Mesenchymal stem cell (in vitro differentiated cells and primary cell): ENCODE data around the gene KRT12.

Experiments
- DNase-seq: peaks from one replicate; pipeline ENCODE4 v3.0.0-alpha.2; 2013
- H2AFZ ChIP-seq: one replicate; pipeline ENCODE4 v1.6.1; 2013; ENCODE audit warnings: low read depth, mild to moderate bottlenecking, control low read depth, inconsistent platforms, low read length, moderate library complexity
- H2AK5ac ChIP-seq: 2 replicates; pipeline ENCODE4 v1.6.1; 2013; ENCODE audit warnings: low read length, moderate library complexity, mild to moderate bottlenecking, inconsistent platforms; ENCODE audit not compliant: severe bottlenecking
- H2BK120ac ChIP-seq: one replicate; pipeline ENCODE4 v1.6.1; 2013; ENCODE audit warnings: low read depth, mild to moderate bottlenecking, inconsistent platforms, low read length, moderate library complexity
- H2BK12ac ChIP-seq, 2 experiments: one replicate each; pipeline ENCODE4 v1.6.1; 2013; ENCODE audit warnings: inconsistent platforms in 2 of 2, low read length in 2 of 2, mild to moderate bottlenecking in 2 of 2, moderate library complexity in 2 of 2, control low read depth in 1 of 2
- H2BK15ac ChIP-seq: one replicate; pipeline ENCODE4 v1.6.1; 2013; ENCODE audit warnings: mild to moderate bottlenecking, low read depth, inconsistent platforms; ENCODE audit not compliant: poor library complexity, severe bottlenecking
- H2BK5ac ChIP-seq: 2 replicates; pipeline ENCODE4 v1.6.1; 2013; ENCODE audit warnings: low read depth, mild to moderate bottlenecking, low read length, control low read depth, inconsistent platforms; ENCODE audit not compliant: poor library complexity, severe bottlenecking
- H3K14ac ChIP-seq, 2 experiments: one replicate each; pipeline ENCODE4 v1.6.1; 2013; ENCODE audit warnings: inconsistent platforms in 2 of 2, low read length in 2 of 2, control low read depth in 1 of 2, mild to moderate bottlenecking in 1 of 2, moderate library complexity in 1 of 2
- H3K18ac ChIP-seq, 2 experiments: one replicate each; pipeline ENCODE4 v1.6.1; 2013; ENCODE audit warnings: inconsistent platforms in 2 of 2, low read length in 2 of 2, control low read depth in 1 of 2, low read depth in 1 of 2, mild to moderate bottlenecking in 1 of 2
- H3K23ac ChIP-seq, 2 experiments: one replicate each; pipeline ENCODE4 v1.6.1; 2013; ENCODE audit warnings: inconsistent platforms in 2 of 2, low read length in 2 of 2, mild to moderate bottlenecking in 2 of 2, moderate library complexity in 2 of 2, control low read depth in 1 of 2
- H3K27ac ChIP-seq: 2 replicates; pipeline ENCODE4 v1.5.1; 2013; ENCODE audit warnings: mild to moderate bottlenecking, moderate library complexity, low read length, control low read depth, inconsistent platforms; ENCODE audit not compliant: poor library complexity, severe bottlenecking
- H3K27me3 ChIP-seq, 2 experiments: 2 replicates each; pipeline versions ENCODE4 v1.6.1 to v1.7.0; 2013; ENCODE audit warnings: low read length in 2 of 2, mild to moderate bottlenecking in 2 of 2, moderate library complexity in 2 of 2, control low read depth in 1 of 2, inconsistent platforms in 1 of 2; ENCODE audit not compliant: control insufficient read depth in 1 of 2, insufficient read depth in 1 of 2
- H3K36me3 ChIP-seq, 2 experiments: 2 replicates each; pipeline versions ENCODE4 v1.6.1 to v1.7.0; 2013; ENCODE audit warnings: low read length in 2 of 2, control low read depth in 1 of 2, inconsistent platforms in 1 of 2, low read depth in 1 of 2, mild to moderate bottlenecking in 1 of 2; ENCODE audit not compliant: insufficient read depth in 2 of 2, control insufficient read depth in 1 of 2
- H3K4ac ChIP-seq, 2 experiments: one replicate each; pipeline ENCODE4 v1.6.1; 2013; ENCODE audit warnings: inconsistent platforms in 2 of 2, low read length in 2 of 2, mild to moderate bottlenecking in 2 of 2, moderate library complexity in 2 of 2, control low read depth in 1 of 2, low read depth in 1 of 2
- H3K4me1 ChIP-seq: 2 replicates; pipeline ENCODE4 v1.6.1; 2013; ENCODE audit warnings: low read depth, low read length, control low read depth; ENCODE audit not compliant: control insufficient read depth, insufficient read depth
- H3K4me2 ChIP-seq: 2 replicates; pipeline ENCODE4 v1.6.1; 2013; ENCODE audit warnings: low read length, mild to moderate bottlenecking, inconsistent platforms; ENCODE audit not compliant: poor library complexity, severe bottlenecking
- H3K4me3 ChIP-seq, 2 experiments: 2 replicates each; pipeline versions ENCODE4 v1.5.1 to v1.7.0; 2013; ENCODE audit warnings: low read length in 2 of 2, mild to moderate bottlenecking in 2 of 2, control low read depth in 1 of 2, low read depth in 1 of 2; ENCODE audit not compliant: insufficient read depth in 1 of 2
- H3K79me1 ChIP-seq: replicated peaks from 2 replicates; pipeline ENCODE4 v1.6.1; 2013; ENCODE audit warnings: mild to moderate bottlenecking, control low read depth, low read length, inconsistent platforms; ENCODE audit not compliant: poor library complexity, severe bottlenecking
- H3K9ac ChIP-seq: 2 replicates; pipeline ENCODE4 v1.7.0; 2013; ENCODE audit warnings: mild to moderate bottlenecking, low read length, moderate library complexity
- H3K9me3 ChIP-seq: 2 replicates; pipeline ENCODE4 v1.7.0; 2013; ENCODE audit warnings: mild to moderate bottlenecking, low read length; ENCODE audit not compliant: control insufficient read depth
- H4K8ac ChIP-seq: one replicate; pipeline ENCODE4 v1.6.1; 2013; ENCODE audit warnings: inconsistent platforms, mild to moderate bottlenecking, low read length, moderate library complexity
- H4K91ac ChIP-seq: one replicate; pipeline ENCODE4 v1.6.1; 2013; ENCODE audit warnings: mild to moderate bottlenecking, low read length, inconsistent platforms
- WGBS: methylation state at CpG from one replicate; pipeline ENCODE4 v1.1.7; 2013; ENCODE audit warnings: mixed read lengths; 5-methylcytosine and 5-hydroxymethylcytosine counted together

KRT12 gene

GRCh38 chr17:40883626-40884334 is 16.8 kb upstream of the KRT12 start:
- no peak overlapping the region for H4K91ac ChIP-seq
- no peaks in the 10 kb centered on the region for H3K9me3 ChIP-seq
- no peak overlapping the region for H2AFZ ChIP-seq
- H2BK5ac ChIP-seq, result no peak overlapping the region
- no peak overlapping the region for H3K9ac ChIP-seq
- no peak overlapping the region for H3K27ac ChIP-seq
- H2BK15ac ChIP-seq, result no peak overlapping the region
- WGBS, result 95% methylated on average over 5 of the region's 7 CpGs
- H3K4me1 ChIP-seq, result peaks cover 2% of the 10 kb centered on the region
- H3K4me3 ChIP-seq, result no peak overlapping the region
- H3K23ac ChIP-seq, result no peak overlapping the region
- H3K14ac ChIP-seq, result no peak overlapping the region
- H3K18ac ChIP-seq, result no peak overlapping the region
- H4K8ac ChIP-seq, result no peak overlapping the region
- H3K4ac ChIP-seq, result no peak overlapping the region
- peaks cover 0 to 4% of the 10 kb centered on the region in 2 experiments for H3K27me3 ChIP-seq
- H3K79me1 ChIP-seq, result no peaks in the 10 kb centered on the region
- H3K4me2 ChIP-seq, result no peak overlapping the region
- no peak overlapping the region for H2BK120ac ChIP-seq
- no peak overlapping the region for H2AK5ac ChIP-seq
- DNase-seq, result no peak
- no peaks in the 10 kb centered on the region for H3K36me3 ChIP-seq
- no peak overlapping the region for H2BK12ac ChIP-seq

- Histone ChIP-seq H3K27ac (no peak overlapping the region), H2BK15ac (no peak overlapping the region), H3K23ac (no peak overlapping the region), H3K18ac (no peak overlapping the region), H3K79me1 (no peaks in the 10 kb centered on the region), H3K4me1 (peaks cover 2% of the 10 kb centered on the region), H2BK12ac (no peak overlapping the region), H4K91ac (no peak overlapping the region), H3K4me2 (no peak overlapping the region), H3K4ac (no peak overlapping the region), H3K4me3 (no peak overlapping the region), H4K8ac (no peak overlapping the region), H3K9me3 (no peaks in the 10 kb centered on the region), H3K27me3 (no peaks in the 10 kb centered on the region), H2AK5ac (no peak overlapping the region), H3K14ac (no peak overlapping the region), H3K36me3 (no peaks in the 10 kb centered on the region), H2BK5ac (no peak overlapping the region), H3K9ac (no peak overlapping the region), H2AFZ (no peak overlapping the region), H2BK120ac (no peak overlapping the region)
- DNase-seq, result no peak
- 96% methylated on average over 1 of the region's 1 CpG for WGBS
Observed at GRCh38 chr17:40883031-40883430, 16.0 kb upstream of the KRT12 start.

GRCh38 chr17:40879026-40879425 is 12.0 kb upstream of the KRT12 start:
- Histone ChIP-seq H3K9ac (no peak overlapping the region), H3K23ac (no peak overlapping the region), H3K79me1 (no peaks in the 10 kb centered on the region), H2BK5ac (no peak overlapping the region), H3K4me1 (no peaks in the 10 kb centered on the region), H3K36me3 (no peaks in the 10 kb centered on the region), H3K4ac (no peak overlapping the region), H2AFZ (no peak overlapping the region), H2AK5ac (no peak overlapping the region), H3K4me2 (no peak overlapping the region), H3K4me3 (no peak overlapping the region), H4K8ac (no peak overlapping the region), H2BK12ac (no peak overlapping the region), H4K91ac (no peak overlapping the region), H3K18ac (no peak overlapping the region), H3K27ac (no peak overlapping the region), H2BK120ac (no peak overlapping the region), H2BK15ac (no peak overlapping the region), H3K14ac (no peak overlapping the region), H3K27me3 (no peaks in the 10 kb centered on the region), H3K9me3 (no peaks in the 10 kb centered on the region)
- no peak for DNase-seq
- 100% methylated on average over 1 of the region's 1 CpG for WGBS

GRCh38 chr17:40878044-40878443 is 11.0 kb upstream of the KRT12 start:
- Histone ChIP-seq H3K27me3 (no peaks in the 10 kb centered on the region), H3K14ac (no peak overlapping the region), H3K27ac (no peak overlapping the region), H3K4me2 (no peak overlapping the region), H4K91ac (no peak overlapping the region), H3K18ac (no peak overlapping the region), H2AK5ac (no peak overlapping the region), H2BK12ac (no peak overlapping the region), H4K8ac (no peak overlapping the region), H3K4me3 (no peak overlapping the region), H3K9me3 (no peaks in the 10 kb centered on the region), H2BK5ac (no peak overlapping the region), H3K9ac (no peak overlapping the region), H2AFZ (no peak overlapping the region), H3K23ac (no peak overlapping the region), H2BK120ac (no peak overlapping the region), H3K36me3 (no peaks in the 10 kb centered on the region), H2BK15ac (no peak overlapping the region), H3K79me1 (no peaks in the 10 kb centered on the region), H3K4me1 (no peaks in the 10 kb centered on the region), H3K4ac (no peak overlapping the region)
- no peak for DNase-seq
- 84% methylated on average over 9 of the region's 9 CpGs for WGBS
